H1 (cell line): ENCODE data around the gene ANAPC15. TPM values are rescaled to one million over a fixed set of nuclear protein-coding genes. Genes with fewer than 3 reads are reported as not detected.

ENCODE experiments used
- CTCF ChIA-PET: fragments of 300-600 bp; sonication (Branson Sonifier 250); formaldehyde crosslinking; loops from one replicate; lab custom pipeline; 2021; ENCODE audit not compliant: partially characterized antibody; lab: Charles Lee
- POLR2A ChIA-PET: fragments of 300-600 bp; sonication (Branson Sonifier 250); formaldehyde crosslinking; loops from one replicate; lab custom pipeline; 2021; ENCODE audit warnings: inconsistent platforms; ENCODE audit not compliant: partially characterized antibody; lab: Charles Lee
- DNase-seq, 2 experiments: peaks; one replicate each; pipeline versions ENCODE4 v3.0.0 to v3.0.0-alpha.2; 2010 to 2022; ENCODE audit warnings: low spot score in 2 of 2, low read depth in 1 of 2, mixed read lengths in 1 of 2
- FAIRE-seq: peaks from 2 replicates; lab custom pipeline; 2011; peaks lifted over from hg19 to GRCh38; lab: Jason Lieb, UNC
- H2AFZ ChIP-seq: 2 replicates; pipeline ENCODE4 v1.8.1; 2012; ENCODE audit warnings: low read length, inconsistent platforms
- H2AK5ac ChIP-seq: 2 replicates; pipeline ENCODE4 v1.6.1; 2013; ENCODE audit warnings: low read depth, low read length
- H2BK120ac ChIP-seq: replicated peaks from 2 replicates; pipeline ENCODE3; 2013; ENCODE audit warnings: low read depth, low read length, inconsistent platforms
- H2BK12ac ChIP-seq: 2 replicates; pipeline ENCODE4 v1.6.1; 2013; ENCODE audit warnings: low read depth, low read length
- H2BK15ac ChIP-seq: 2 replicates; pipeline ENCODE4 v1.6.1; 2013; ENCODE audit warnings: low read length
- H2BK20ac ChIP-seq: 2 replicates; pipeline ENCODE4 v1.6.1; 2013; ENCODE audit warnings: low read length
- H2BK5ac ChIP-seq: 2 replicates; pipeline ENCODE4 v1.6.1; 2013; ENCODE audit warnings: low read depth, low read length
- H3K14ac ChIP-seq: 2 replicates; pipeline ENCODE4 v1.6.1; 2013; ENCODE audit warnings: inconsistent platforms; ENCODE audit not compliant: insufficient read length
- H3K18ac ChIP-seq: 2 replicates; pipeline ENCODE4 v1.6.1; 2013; ENCODE audit warnings: low read length; ENCODE audit errors: extremely low read depth
- H3K23ac ChIP-seq: 2 replicates; pipeline ENCODE4 v1.6.1; 2013; ENCODE audit warnings: inconsistent platforms; ENCODE audit not compliant: insufficient read length
- H3K23me2 ChIP-seq: 2 replicates; pipeline ENCODE4 v1.6.1; 2013; ENCODE audit warnings: low read depth, low read length
- H3K27ac ChIP-seq: 2 replicates; pipeline ENCODE4 v1.6.1; 2011; ENCODE audit warnings: low read depth, low read length, inconsistent platforms
- H3K27me3 ChIP-seq, 4 experiments: replicated peaks in 1 of 4; 1 replicate in 1 of 4; 2 replicates in 3 of 4; pipeline versions ENCODE4 v1.6.1 to v1.8.1; 2011 to 2013; ENCODE audit warnings: low read length in 3 of 4, mild to moderate bottlenecking in 3 of 4, inconsistent platforms in 2 of 4, mixed read lengths in 2 of 4, moderate library complexity in 1 of 4; ENCODE audit not compliant: control insufficient read depth in 3 of 4, insufficient read depth in 3 of 4; ENCODE audit errors: extremely low read depth in 1 of 4
- H3K36me3 ChIP-seq, 4 experiments: 2 replicates each; pipeline versions ENCODE4 v1.6.1 to v1.8.1; 2011 to 2013; ENCODE audit warnings: mild to moderate bottlenecking in 4 of 4, low read length in 3 of 4, moderate library complexity in 2 of 4, control low read depth in 1 of 4, inconsistent platforms in 1 of 4; ENCODE audit not compliant: insufficient read depth in 4 of 4, control insufficient read depth in 2 of 4
- H3K4ac ChIP-seq: replicated peaks from 2 replicates; pipeline ENCODE3; 2013; ENCODE audit warnings: low read length, low read depth, mixed read lengths, inconsistent platforms; ENCODE audit not compliant: insufficient read length
- H3K4me1 ChIP-seq, 4 experiments: replicated peaks in 1 of 4; 1 replicate in 1 of 4; 2 replicates in 3 of 4; pipeline versions ENCODE4 v1.6.1 to v1.8.1; 2011 to 2013; ENCODE audit warnings: low read length in 3 of 4, inconsistent platforms in 2 of 4, mixed read lengths in 1 of 4; ENCODE audit not compliant: insufficient read depth in 4 of 4, control insufficient read depth in 3 of 4
- H3K4me2 ChIP-seq, 2 experiments: 2 replicates each; pipeline versions ENCODE4 v1.6.1 to v1.8.1; 2011 to 2013; ENCODE audit warnings: low read depth in 2 of 2, low read length in 2 of 2, control low read depth in 1 of 2, inconsistent platforms in 1 of 2, mild to moderate bottlenecking in 1 of 2; ENCODE audit not compliant: insufficient read depth in 1 of 2
- H3K4me3 ChIP-seq, 4 experiments: fragments of 200-600, 300-600 bp in 1 of 4; sonication (generic), shearing (Covaris generic), sonication (Bioruptor Twin) in 1 of 4; 2 replicates each; pipeline versions ENCODE4 v1.5.1 to v1.8.1; 2011 to 2016; ENCODE audit warnings: low read length in 4 of 4, low read depth in 3 of 4, control low read depth in 2 of 4, inconsistent platforms in 2 of 4, mild to moderate bottlenecking in 2 of 4, mixed read lengths in 1 of 4, moderate library complexity in 1 of 4; ENCODE audit not compliant: insufficient read depth in 2 of 4; ENCODE audit errors: extremely low read depth in 1 of 4
- H3K56ac ChIP-seq: replicated peaks from 2 replicates; pipeline ENCODE3; 2013; ENCODE audit warnings: low read depth, mild to moderate bottlenecking, mixed read lengths, low read length, inconsistent platforms; ENCODE audit not compliant: insufficient read length
- H3K79me1 ChIP-seq: 2 replicates; pipeline ENCODE4 v1.6.1; 2013; ENCODE audit warnings: low read depth, low read length, control low read depth
- H3K79me2 ChIP-seq, 2 experiments: 2 replicates each; pipeline versions ENCODE4 v1.6.1 to v1.8.1; 2012 to 2013; ENCODE audit warnings: low read length in 2 of 2, mild to moderate bottlenecking in 2 of 2, inconsistent platforms in 1 of 2; ENCODE audit not compliant: insufficient read depth in 2 of 2, control insufficient read depth in 1 of 2
- H3K9ac ChIP-seq, 4 experiments: replicated peaks in 1 of 4; 1 replicate in 1 of 4; 2 replicates in 3 of 4; pipeline versions ENCODE4 v1.6.1 to v1.8.1; 2011 to 2013; ENCODE audit warnings: low read depth in 3 of 4, low read length in 3 of 4, control low read depth in 2 of 4, mild to moderate bottlenecking in 2 of 4, moderate library complexity in 2 of 4, inconsistent platforms in 1 of 4; ENCODE audit errors: extremely low read depth in 1 of 4
- H3K9me3 ChIP-seq, 2 experiments: 2 replicates each; pipeline versions ENCODE4 v1.6.1 to v1.8.1; 2012 to 2013; ENCODE audit warnings: mild to moderate bottlenecking in 2 of 2, moderate library complexity in 2 of 2, control low read depth in 1 of 2, inconsistent platforms in 1 of 2, low read depth in 1 of 2, low read length in 1 of 2, mixed read lengths in 1 of 2; ENCODE audit not compliant: insufficient read depth in 2 of 2
- H4K20me1 ChIP-seq, 2 experiments: replicated peaks in 1 of 2; 2 replicates each; pipeline versions ENCODE3 to v1.8.1; 2011 to 2013; ENCODE audit warnings: inconsistent platforms in 2 of 2, low read length in 2 of 2, mild to moderate bottlenecking in 1 of 2; ENCODE audit not compliant: insufficient read depth in 2 of 2, control insufficient read depth in 1 of 2
- H4K5ac ChIP-seq: 2 replicates; pipeline ENCODE4 v1.6.1; 2013; ENCODE audit warnings: low read length, low read depth, mixed read lengths, inconsistent platforms; ENCODE audit not compliant: insufficient read length
- H4K8ac ChIP-seq: 2 replicates; pipeline ENCODE4 v1.8.0; 2013; ENCODE audit warnings: mild to moderate bottlenecking, moderate library complexity, low read length, inconsistent platforms; ENCODE audit not compliant: insufficient read depth; ENCODE audit errors: extremely low read depth
- H4K91ac ChIP-seq: replicated peaks from 2 replicates; pipeline ENCODE3; 2013; ENCODE audit warnings: low read length, mixed read lengths, inconsistent platforms; ENCODE audit not compliant: insufficient read length
- BACH1 ChIP-seq: IDR thresholded peaks from 2 replicates; pipeline ENCODE4 v1.6.1; 2012; ENCODE audit warnings: low read length, improper control_type of control experiment
- JUND ChIP-seq: IDR thresholded peaks from 2 replicates; pipeline ENCODE4 v1.6.1; 2011; ENCODE audit warnings: mild to moderate bottlenecking, improper control_type of control experiment, low read length
- SIN3A ChIP-seq, 2 experiments: IDR thresholded peaks in 1 of 2; conservative IDR thresholded peaks in 1 of 2; 2 replicates each; pipeline ENCODE4 v1.6.1; 2011 to 2012; ENCODE audit warnings: low read length in 2 of 2, improper control_type of control experiment in 1 of 2, low read depth in 1 of 2, mild to moderate bottlenecking in 1 of 2
- YY1 ChIP-seq: IDR thresholded peaks from 2 replicates; pipeline ENCODE4 v1.6.1; 2011; ENCODE audit warnings: low read depth, mild to moderate bottlenecking, low read length
- WGBS, 2 experiments: shearing (Covaris generic) in 1 of 2; methylation state at CpG; one replicate each; pipeline versions ENCODE4 v1.1.6 to v1.1.7; 2013 to 2015; ENCODE audit warnings: low lambda C conversion rate in 2 of 2, mixed read lengths in 2 of 2, inconsistent platforms in 1 of 2, low coverage in 1 of 2, missing lambda C conversion rate in 1 of 2; ENCODE audit not compliant: insufficient replicate concordance in 2 of 2, insufficient coverage in 1 of 2, insufficient read length in 1 of 2; ENCODE audit errors: extremely low coverage in 1 of 2, missing lambda C conversion rate in 1 of 2; 5-methylcytosine and 5-hydroxymethylcytosine counted together
- polyA plus RNA-seq, 7 experiments: library from polyadenylated mRNA; depleted of rRNA in 3 of 7; stranded (reverse) in 5 of 7; unstranded in 2 of 7; fragments of >200 nt in 5 of 7; fragments of 200-250 nt in 2 of 7; gene quantifications; 1 replicate in 5 of 7; 2 replicates in 1 of 7; 4 replicates in 1 of 7; pipeline versions ENCODE4 v1.2.1 to v1.2.3, GENCODE V29; 2011 to 2013; ENCODE audit warnings: missing spikeins in 2 of 7, mixed read lengths in 2 of 7
- total RNA-seq: library from RNA; stranded (reverse); fragmentation: NEBNext Ultra II Directional; extraction: Animal tissue kit (Norgen Biotek cat#: 25700); gene quantifications from 2 replicates; pipeline ENCODE4 v1.2.1, GENCODE V29; 2021

The ANAPC15 gene
- total and polyA plus RNA-seq, 2 of the 8 experiments (the other 6 are each of a cell fraction or from before 2014, with no cell fraction given): 66.2 to 74.9 TPM

DNA sequence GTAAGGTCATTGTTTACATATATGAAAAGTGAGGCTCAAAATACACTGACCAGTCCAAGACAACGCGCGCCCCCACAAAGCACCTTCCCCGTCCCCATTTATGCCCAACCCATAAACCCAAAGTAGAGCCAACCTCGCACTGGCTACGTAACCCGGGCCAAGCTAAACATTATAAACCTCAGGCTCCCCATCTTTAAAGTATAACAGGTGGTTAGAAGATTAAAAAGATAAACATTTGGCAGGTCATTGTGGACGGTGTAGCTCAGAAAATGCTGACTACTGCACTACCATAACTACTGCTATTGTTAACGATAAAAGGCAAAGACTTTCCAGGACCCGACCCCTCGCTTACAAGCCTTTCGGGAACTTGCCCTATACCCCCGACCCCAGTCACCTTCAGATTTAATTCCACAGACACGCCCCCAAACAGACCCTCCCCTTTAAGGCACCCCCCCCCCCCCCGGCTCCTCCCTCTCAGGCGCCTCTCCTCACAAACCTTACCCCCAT lies 32.6 kb downstream of the ANAPC15 start:
- Histone ChIP-seq H3K4me1 (peaks cover 0 to 5% (median 0%) of the 10 kb centered on the region in 4 experiments; a peak in 3 of 7 replicates), H3K27me3 (no peaks in the 10 kb centered on the region), H3K36me3 (no peaks in the 10 kb centered on the region; a peak in 1 of 8 replicates), H3K4ac (no peak overlapping the region), H2BK5ac (peak overlapping the region; percentile 78), H4K20me1 (peaks cover 4% of the 10 kb centered on the region in 2 experiments), H3K27ac (peak overlapping the region; percentile 83; the same call in 1 of the 2 replicates), H3K23me2 (peaks cover 4% of the 10 kb centered on the region; the same call in 1 of the 2 replicates), H2BK20ac (no peak overlapping the region), H3K14ac (no peak overlapping the region), H3K4me3 (peak overlapping the region; percentile 66 to 100 (median 86)), H3K9ac (peak overlapping the region; percentile 57 to 87 (median 74)), H3K4me2 (peak overlapping the region; percentile 79 to 86), H4K5ac (peak overlapping the region; percentile 18), H3K18ac (peak overlapping the region; percentile 66; the same call in 1 of the 2 replicates), H3K56ac (peak overlapping the region; percentile 70), H4K8ac (peak overlapping the region; percentile 87; the same call in 1 of the 2 replicates), H3K79me1 (peaks cover 4% of the 10 kb centered on the region; the same call in 1 of the 2 replicates), H2BK120ac (no peak overlapping the region), H4K91ac (peak overlapping the region; percentile 23), H3K23ac (no peak overlapping the region), H2BK12ac (no peak overlapping the region), H2AFZ (0 out of 2 replicates have a peak overlapping the region, but pooled peaks have one; percentile 4), H2AK5ac (no peak overlapping the region), H3K9me3 (no peaks in the 10 kb centered on the region), H3K79me2 (peaks cover 16 to 51% of the 10 kb centered on the region in 2 experiments), H2BK15ac (no peak overlapping the region)
- WGBS, 2 experiments: 12% methylated on average over 11 of the region's 16 CpGs; no CpG with 5 or more reads in 1 of the 2 experiments
- CTCF ChIA-PET: interaction anchor here (1.5 to 3.0 kb wide), 3 partner anchors 11 to 55 kb away, joined by 6 to 16 read pairs (median 13); no protein-coding TSS in a partner anchor
- DNase-seq: no peak
- FAIRE-seq: no peak
- TF ChIP-seq BACH1: no peak
- TF ChIP-seq JUND: no peak
- peak in 1 of 2 experiments; percentile 66; a peak in 1 of 4 replicates for TF ChIP-seq SIN3A (conservative IDR thresholded peaks at IDR 0.05 in 1 of 2, IDR thresholded peaks at IDR 0.05 in 1 of 2; ENCODE audit: low read depth in 1 of 2, low read length in 2 of 2)
- TF ChIP-seq YY1: no peak
- POLR2A ChIA-PET: interaction anchor here (0.7 to 2.5 kb wide), 6 partner anchors 10 to 54 kb away, joined by 3 to 10 read pairs (median 4); partner anchors contain the start of gene ANAPC15
